ES-I3 (cell line): ENCODE measurements around the gene EPB41.
"Not testable (repeated sequence)": the region's sequence is repeated elsewhere in the genome, so short reads cannot be mapped to it uniquely, and the experiment has no call there.

Experiments used
- H3K36me3 ChIP-seq: 2 replicates; pipeline ENCODE4 v1.6.1; 2013; ENCODE audit warnings: mild to moderate bottlenecking, low read length, control low read depth, moderate library complexity; ENCODE audit not compliant: insufficient read depth
- H3K4me1 ChIP-seq: 2 replicates; pipeline ENCODE4 v1.6.1; 2013; ENCODE audit warnings: mild to moderate bottlenecking, control low read depth, low read length; ENCODE audit not compliant: insufficient read depth
- H3K9ac ChIP-seq: 2 replicates; pipeline ENCODE4 v1.6.1; 2013; ENCODE audit warnings: low read depth, mild to moderate bottlenecking, low read length, moderate library complexity
- H3K9me3 ChIP-seq: 2 replicates; pipeline ENCODE4 v1.6.1; 2013; ENCODE audit warnings: mild to moderate bottlenecking, low read length, moderate library complexity; ENCODE audit not compliant: control insufficient read depth, insufficient read depth

Gene EPB41

DNA sequence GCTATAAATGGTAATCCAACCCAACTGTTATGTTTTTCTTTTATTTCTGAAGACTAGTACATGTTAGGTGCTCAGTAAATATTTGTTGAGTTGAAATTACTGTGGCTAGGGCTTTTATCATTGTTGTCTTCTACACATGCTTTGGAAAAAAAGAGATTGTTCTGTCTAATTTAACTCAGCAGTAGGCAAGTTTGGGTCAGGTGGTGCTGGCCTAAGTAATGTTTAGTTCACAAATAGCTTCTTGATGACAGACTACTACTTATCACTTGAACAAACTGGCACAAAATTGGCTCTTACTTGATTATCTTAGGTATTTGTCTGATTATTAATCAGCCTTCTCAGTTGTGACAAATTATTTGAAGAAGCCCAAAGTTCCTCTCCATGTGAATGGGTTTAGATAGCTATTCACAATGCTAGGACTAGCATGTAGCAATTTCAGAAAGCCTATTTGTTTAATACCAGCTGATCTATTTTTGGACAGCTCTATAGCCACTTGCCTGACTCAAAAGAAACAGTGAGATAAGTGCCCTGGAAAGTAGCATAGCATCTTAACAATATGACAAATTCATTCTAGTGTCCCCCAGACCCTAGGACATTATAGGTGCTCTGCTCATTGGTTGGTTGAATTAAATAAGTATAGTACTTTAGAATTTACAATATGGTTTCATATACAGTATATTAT is 176.7 kb downstream of the EPB41 start:
- H3K4me1 ChIP-seq: 0 out of 2 replicates have a peak, but pooled peaks cover 3% of the 10 kb centered on the region
- H3K9me3 ChIP-seq: no peaks in the 10 kb centered on the region
- H3K9ac ChIP-seq: no peak overlapping the region
- no peaks in the 10 kb centered on the region for H3K36me3 ChIP-seq

DNA sequence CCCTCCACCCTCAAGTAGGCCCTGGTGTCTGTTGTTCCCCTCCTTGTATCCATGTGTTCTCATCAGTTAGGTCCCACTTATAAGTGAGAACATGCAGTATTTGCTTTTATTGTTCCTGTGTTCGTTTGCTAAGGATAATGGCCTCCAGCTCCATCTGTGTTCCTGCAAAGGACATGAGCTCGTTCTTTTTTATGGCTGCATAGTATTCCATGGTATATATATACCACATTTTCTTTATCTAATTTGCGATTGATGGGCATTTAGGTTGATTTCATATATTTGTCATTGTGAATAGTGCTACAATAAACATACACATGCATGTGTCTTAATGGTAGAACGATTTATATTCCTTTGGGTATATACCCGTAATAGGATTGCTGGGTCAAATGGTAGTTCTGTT is 178.3 kb downstream of the EPB41 start:
- H3K9ac ChIP-seq, H3K36me3 ChIP-seq, H3K9me3 ChIP-seq, H3K4me1 ChIP-seq: not testable (repeated sequence)

DNA sequence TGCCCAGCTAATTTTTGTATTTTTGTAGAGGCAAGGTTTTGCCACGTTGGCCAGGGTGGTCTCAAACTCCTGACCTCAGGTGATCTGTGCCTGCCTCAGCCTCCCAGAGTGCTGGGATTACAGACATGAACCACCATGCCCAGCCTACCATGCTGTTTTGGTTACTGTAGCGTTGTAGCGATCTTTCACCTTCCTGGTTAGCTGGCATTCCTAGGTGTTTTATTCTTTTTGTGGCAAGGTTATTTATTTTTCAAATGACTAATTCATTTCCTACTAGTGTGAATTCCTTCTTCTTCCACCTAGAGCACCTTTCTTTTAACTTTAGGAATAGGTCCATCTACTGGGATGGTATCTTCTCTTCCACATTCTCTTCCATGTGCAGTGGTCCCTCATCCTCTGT is 180.1 kb downstream of the EPB41 start:
- no peaks in the 10 kb centered on the region for H3K9me3 ChIP-seq
- H3K4me1 ChIP-seq: 0 out of 2 replicates have a peak, but pooled peaks cover 9% of the 10 kb centered on the region
- H3K36me3 ChIP-seq: 0 out of 2 replicates have a peak, but pooled peaks cover 4% of the 10 kb centered on the region
- H3K9ac ChIP-seq: no peak overlapping the region

DNA sequence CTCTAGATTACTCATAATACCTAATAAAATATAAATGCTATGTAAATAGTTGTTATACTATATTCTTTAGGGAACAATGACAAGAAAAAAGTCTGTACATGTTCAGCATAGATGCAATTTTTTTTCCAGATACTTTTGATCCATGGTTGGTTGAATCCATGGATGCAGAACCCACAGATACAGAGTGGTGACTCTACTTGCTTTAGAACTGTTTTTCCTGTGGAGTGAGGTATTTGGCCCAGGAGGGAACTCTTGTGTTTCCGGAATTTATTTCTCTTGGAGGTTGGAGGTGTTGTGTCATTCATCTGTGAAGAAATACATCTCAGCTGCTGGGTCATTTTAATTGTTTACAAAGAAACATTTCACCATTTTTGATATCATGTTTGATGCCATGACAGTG is 180.6 kb downstream of the EPB41 start:
- H3K4me1 ChIP-seq: 0 out of 2 replicates have a peak, but pooled peaks cover 9% of the 10 kb centered on the region
- H3K36me3 ChIP-seq: 0 out of 2 replicates have a peak, but pooled peaks cover 4% of the 10 kb centered on the region
- no peaks in the 10 kb centered on the region for H3K9me3 ChIP-seq
- H3K9ac ChIP-seq: no peak overlapping the region

DNA sequence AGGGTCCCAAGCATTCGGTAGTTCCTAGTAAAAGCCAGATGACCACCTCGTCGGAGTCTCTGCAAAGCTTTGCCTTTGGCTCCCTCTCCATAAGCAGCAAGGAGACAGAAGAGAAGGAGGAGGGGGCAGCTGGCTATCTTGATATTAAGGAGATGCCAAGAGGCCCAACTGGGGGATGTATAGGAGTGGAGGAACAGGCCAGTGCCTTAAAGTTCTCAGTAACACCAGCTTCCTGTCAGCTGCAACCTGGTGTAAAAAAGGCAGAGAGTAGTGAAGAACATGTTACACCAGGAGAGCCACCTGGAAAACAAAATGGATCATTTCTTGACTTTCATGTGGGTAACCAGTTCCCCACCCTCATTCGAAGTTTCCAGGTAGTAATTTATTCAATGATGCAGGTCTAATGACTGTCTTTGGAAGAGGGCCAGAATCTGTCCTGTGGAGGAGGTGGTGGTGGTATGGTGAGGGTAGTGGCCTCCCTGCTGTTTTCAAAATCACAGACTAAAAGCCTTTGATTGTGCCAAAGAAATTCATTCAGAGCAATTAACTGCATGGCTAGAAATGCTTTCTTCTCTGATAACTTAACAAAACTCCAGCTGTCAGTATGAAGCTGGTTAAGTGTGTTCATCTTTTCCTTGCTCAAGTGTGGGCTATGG is 182.0 kb downstream of the EPB41 start:
- Histone ChIP-seq H3K36me3 (0 out of 2 replicates have a peak, but pooled peaks cover 4% of the 10 kb centered on the region), H3K9me3 (no peaks in the 10 kb centered on the region), H3K9ac (no peak overlapping the region), H3K4me1 (0 out of 2 replicates have a peak, but pooled peaks cover 9% of the 10 kb centered on the region)

DNA sequence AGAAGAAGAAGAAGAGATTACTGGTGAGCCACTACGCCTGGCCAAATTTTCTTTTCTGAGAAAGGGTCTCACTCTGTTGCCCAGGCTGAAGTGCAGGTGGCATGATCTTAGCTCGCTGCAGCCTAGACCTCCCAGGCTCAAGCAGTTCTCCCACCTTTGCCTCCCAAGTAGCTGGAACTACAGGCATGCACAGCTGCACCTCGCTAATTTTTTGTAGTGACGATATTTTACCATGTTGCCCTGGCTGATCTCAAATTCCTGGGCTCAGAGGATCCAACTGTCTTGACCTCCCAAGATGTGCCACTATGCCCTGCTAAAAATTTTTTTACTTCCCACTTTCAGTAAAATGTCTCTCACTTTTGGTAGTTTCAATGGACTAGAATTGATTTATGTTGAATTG is 184.9 kb downstream of the EPB41 start:
- Histone ChIP-seq H3K9ac (no peak overlapping the region), H3K36me3 (0 out of 2 replicates have a peak, but pooled peaks cover 4% of the 10 kb centered on the region), H3K4me1 (0 out of 2 replicates have a peak, but pooled peaks cover 9% of the 10 kb centered on the region), H3K9me3 (no peaks in the 10 kb centered on the region)

DNA sequence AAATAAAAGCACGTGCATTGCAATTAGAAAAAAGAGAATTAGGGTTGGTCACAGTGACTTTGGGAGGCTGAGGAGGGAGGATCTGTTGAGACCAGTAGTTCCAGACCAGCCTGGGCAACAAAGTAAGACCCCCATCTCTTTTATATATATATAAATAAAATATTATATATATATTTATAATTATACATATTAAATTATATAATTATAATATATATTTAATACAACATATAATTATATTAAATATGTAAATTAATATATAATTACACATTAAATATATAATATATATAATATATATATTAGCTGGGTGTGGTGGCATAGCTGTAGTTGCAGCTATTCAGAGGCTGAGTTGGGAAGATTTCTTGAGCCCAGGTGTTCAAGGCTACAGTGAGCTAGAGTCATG is 186.1 kb downstream of the EPB41 start:
- 0 out of 2 replicates have a peak, but pooled peaks cover 9% of the 10 kb centered on the region for H3K4me1 ChIP-seq
- H3K9me3 ChIP-seq: no peaks in the 10 kb centered on the region
- 0 out of 2 replicates have a peak, but pooled peaks cover 4% of the 10 kb centered on the region for H3K36me3 ChIP-seq
- H3K9ac ChIP-seq: no peak overlapping the region

DNA sequence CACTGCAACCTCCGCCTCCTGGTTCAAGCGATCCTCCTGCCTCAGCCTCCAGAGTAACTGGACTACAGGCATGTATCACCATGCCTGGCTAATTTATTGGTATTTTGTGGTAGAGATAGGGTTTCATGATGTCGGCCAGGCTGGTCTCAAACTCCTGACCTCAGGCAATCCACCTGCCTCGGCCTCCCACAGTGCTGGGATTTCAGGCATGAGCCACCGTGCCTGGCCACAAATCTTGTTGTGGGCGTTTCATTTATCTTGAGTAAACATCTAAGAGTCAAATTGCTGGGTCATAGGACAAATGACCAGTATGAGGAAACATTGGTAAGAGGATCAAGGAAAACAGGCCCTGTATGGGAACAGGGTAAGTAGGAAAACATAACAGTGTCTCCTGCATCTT is 191.5 kb downstream of the EPB41 start:
- Histone ChIP-seq H3K4me1 (no peaks in the 10 kb centered on the region), H3K9ac (no peak overlapping the region), H3K9me3 (no peaks in the 10 kb centered on the region), H3K36me3 (no peaks in the 10 kb centered on the region)

DNA sequence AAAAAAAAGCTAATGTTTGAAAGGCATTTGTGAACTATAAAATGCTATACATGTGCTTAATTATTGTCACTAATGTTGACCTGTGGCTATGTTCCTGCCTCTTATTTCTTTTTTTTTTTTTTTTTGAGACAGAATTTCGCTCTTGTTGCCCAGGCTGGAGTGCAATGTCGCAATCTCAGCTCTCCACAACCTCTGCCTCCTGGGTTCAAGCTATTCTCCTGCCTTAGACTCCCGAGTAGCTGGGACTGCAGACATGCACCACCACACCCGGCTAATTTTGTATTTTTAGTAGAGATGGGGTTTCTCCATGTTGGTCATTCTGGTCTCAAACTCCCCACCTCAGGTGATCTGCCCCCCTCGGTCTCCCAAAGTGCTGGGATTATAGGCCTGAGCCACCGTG is 193.7 kb downstream of the EPB41 start:
- not testable (repeated sequence) for H3K36me3 ChIP-seq, H3K9ac ChIP-seq, H3K4me1 ChIP-seq, H3K9me3 ChIP-seq

DNA sequence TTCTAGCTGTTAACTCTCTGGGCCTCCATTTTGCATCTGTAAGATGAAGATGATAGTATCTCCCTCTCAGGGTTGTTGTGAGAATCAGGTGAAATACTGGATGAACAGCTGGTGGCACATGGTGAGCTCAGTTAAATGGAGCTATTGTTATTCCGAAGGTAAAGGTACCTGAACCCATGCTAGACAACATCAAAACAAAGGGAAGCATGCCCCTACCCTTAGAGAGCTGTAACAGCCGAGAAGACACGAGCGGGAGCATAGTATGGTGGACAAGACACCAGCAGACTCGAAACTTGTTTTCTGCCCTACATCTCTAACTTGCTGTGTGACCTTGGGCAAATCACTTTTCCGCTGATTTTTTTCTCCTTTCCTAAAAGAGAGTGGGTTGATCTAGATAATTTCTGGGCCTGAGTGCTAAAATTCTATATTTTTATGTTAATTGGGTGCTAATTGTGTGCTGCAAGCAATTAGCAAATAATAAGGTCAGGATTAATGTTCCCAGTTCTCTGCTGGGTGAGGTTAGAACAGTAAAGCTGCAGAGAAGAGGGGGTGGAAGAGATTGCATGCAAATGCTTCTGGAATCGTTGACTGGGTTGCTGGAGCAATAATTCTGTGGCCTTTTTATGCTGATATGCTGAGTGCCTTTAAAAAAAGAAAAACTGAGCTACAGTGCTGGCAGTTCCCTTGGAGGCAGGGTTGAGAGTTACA is 198.5 kb downstream of the EPB41 start:
- no peaks in the 10 kb centered on the region for H3K9me3 ChIP-seq
- H3K4me1 ChIP-seq: peaks cover 12% of the 10 kb centered on the region; the same call in 1 of the 2 replicates
- H3K9ac ChIP-seq: no peak overlapping the region
- no peaks in the 10 kb centered on the region for H3K36me3 ChIP-seq

DNA sequence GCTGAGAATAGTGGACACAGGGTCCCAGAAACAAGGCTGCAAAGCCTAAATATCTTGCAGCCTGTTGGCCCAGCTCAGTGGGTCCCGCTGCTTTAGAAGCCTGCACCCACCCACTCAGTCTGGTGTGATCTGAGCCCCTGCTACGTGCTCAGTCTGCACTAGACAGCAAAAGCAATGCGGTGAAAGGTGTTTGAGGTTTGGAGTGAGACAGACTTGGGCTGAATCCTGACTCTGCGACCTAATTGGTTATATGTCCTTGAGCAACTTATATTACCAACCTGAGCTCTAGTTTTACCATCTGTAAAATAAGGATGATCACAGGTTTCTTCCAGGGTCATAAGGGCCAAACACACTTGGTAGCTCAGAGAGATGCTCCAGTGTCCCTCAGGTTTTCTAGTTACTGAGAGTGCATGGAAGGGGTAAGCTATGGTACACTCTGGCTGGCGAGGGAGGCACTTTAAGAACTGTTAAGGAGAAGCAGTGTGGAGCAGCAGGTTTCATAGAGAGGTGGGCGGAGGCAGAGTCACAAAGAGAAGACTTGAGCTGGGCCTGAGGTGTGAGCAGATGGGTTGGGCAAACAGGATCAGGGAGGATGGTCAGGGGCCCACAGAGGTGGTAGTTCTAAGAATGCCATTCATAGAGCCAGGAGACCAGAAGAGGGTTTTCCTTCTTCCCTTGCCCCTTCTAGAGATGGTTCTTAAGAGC is 199.2 kb downstream of the EPB41 start:
- Histone ChIP-seq H3K36me3 (no peaks in the 10 kb centered on the region), H3K4me1 (peaks cover 12% of the 10 kb centered on the region; the same call in 1 of the 2 replicates), H3K9ac (no peak overlapping the region), H3K9me3 (no peaks in the 10 kb centered on the region)

DNA sequence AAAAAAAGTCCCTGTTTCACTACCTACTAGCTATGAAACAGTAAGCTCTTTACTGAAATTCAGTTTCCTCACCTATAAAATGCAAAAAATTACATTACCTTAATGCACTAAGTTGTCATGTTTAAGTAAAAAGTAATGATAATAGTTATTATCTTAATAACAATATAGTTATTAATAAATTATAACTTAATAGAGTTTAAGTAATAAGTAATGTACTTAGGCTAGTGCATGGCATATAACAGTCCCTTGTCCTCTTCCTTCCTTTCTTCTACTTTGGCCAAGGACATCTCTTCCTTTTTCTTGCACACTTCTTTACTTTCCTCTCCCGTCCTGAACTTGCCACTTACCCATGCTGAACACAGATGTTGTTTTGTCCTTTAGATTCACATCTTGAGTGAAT is 200.3 kb downstream of the EPB41 start:
- Histone ChIP-seq H3K4me1 (peaks cover 12% of the 10 kb centered on the region; the same call in 1 of the 2 replicates), H3K9ac (no peak overlapping the region), H3K36me3 (no peaks in the 10 kb centered on the region), H3K9me3 (no peaks in the 10 kb centered on the region)

DNA sequence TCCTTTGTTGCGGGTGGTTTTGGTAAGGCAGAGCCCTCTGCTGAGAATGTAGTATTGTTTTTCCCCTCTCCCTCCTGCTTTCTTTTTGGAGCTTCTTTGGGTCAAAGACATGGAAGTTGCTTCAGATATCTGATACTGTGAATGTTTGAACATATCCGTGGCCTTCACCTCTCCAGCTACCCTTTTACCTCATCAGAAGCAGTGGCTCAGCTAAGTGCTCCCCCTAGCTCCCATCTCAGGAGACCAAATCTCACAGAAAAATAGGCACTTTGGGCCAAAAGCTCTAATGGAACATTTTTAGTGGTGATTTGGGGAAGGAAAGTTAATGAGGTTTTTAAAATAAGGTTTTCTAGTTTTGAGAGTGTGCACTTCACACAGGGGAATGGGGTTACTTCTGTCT is 203.0 kb downstream of the EPB41 start:
- Histone ChIP-seq H3K9me3 (no peaks in the 10 kb centered on the region), H3K4me1 (peaks cover 9% of the 10 kb centered on the region), H3K9ac (no peak overlapping the region), H3K36me3 (peaks cover 5% of the 10 kb centered on the region; the same call in 1 of the 2 replicates)
